Duodenal mucosa (tissue), 2 donors: ENCODE measurements around the gene TRIM44.
"Not testable (repeated sequence)": the region's sequence is repeated elsewhere in the genome, so short reads cannot be mapped to it uniquely, and the experiment has no call there.

Experiments used
- H3K27ac ChIP-seq: one replicate; pipeline ENCODE4 v1.7.0; 2013; ENCODE audit warnings: low read depth, low read length
- H3K27me3 ChIP-seq, 2 donors: one replicate each; pipeline ENCODE4 v1.7.0; 2013; ENCODE audit warnings: low read length in 2 of 2, control low read depth in 1 of 2; ENCODE audit not compliant: insufficient read depth in 2 of 2, control insufficient read depth in 1 of 2
- H3K36me3 ChIP-seq, 2 donors: one replicate each; pipeline ENCODE4 v1.7.0; 2013; ENCODE audit warnings: low read length in 2 of 2, control low read depth in 1 of 2; ENCODE audit not compliant: insufficient read depth in 2 of 2, control insufficient read depth in 1 of 2
- H3K4me1 ChIP-seq, 2 donors: one replicate each; pipeline ENCODE4 v1.7.0; 2013; ENCODE audit warnings: low read length in 2 of 2, control low read depth in 1 of 2; ENCODE audit not compliant: insufficient read depth in 2 of 2, control insufficient read depth in 1 of 2
- H3K4me3 ChIP-seq, 2 donors: one replicate each; pipeline ENCODE4 v1.7.0; 2013; ENCODE audit warnings: low read length in 2 of 2, low read depth in 1 of 2
- H3K9ac ChIP-seq, 2 donors: one replicate each; pipeline ENCODE4 v1.7.0; 2013; ENCODE audit warnings: low read length in 2 of 2, low read depth in 1 of 2
- H3K9me3 ChIP-seq, 2 donors: one replicate each; pipeline ENCODE4 v1.7.0; 2013; ENCODE audit warnings: low read length in 2 of 2, control low read depth in 1 of 2; ENCODE audit not compliant: control insufficient read depth in 1 of 2

The TRIM44 gene

DNA sequence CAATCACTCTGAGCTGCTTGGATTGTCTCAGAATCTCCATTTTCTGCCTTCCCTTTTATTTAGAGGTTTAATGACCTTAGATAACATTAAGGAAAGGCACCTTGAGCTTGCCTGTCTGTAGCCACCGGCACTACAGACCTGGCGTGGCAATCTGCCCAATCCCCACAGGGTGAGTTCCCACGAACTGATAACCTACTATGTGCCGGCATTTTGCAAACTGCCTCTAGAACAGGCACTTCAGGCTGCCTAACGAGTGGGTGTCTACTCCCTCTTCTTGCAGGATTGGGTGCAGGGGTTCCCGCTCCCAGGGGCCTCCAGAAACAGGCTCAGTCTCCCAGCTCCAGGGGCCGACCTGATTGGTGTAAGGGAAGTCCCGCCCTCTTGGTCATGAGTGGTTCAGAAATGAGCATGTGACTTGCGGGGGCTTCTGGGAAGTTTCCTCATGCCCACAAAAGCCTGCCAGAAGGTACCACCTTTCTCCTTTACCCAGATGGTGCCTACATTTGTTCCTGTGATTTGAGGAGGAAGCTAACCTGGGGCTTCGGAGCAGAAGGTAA lies 161.2 kb downstream of the TRIM44 start:
- Histone ChIP-seq H3K36me3 (no peaks in the 10 kb centered on the region), H3K4me1 (peaks cover 0 to 9% of the 10 kb centered on the region in 2 donors), H3K9me3 (no peaks in the 10 kb centered on the region), H3K27me3 (no peaks in the 10 kb centered on the region), H3K4me3 (no peak overlapping the region), H3K9ac (no peak overlapping the region), H3K27ac (no peak overlapping the region)

DNA sequence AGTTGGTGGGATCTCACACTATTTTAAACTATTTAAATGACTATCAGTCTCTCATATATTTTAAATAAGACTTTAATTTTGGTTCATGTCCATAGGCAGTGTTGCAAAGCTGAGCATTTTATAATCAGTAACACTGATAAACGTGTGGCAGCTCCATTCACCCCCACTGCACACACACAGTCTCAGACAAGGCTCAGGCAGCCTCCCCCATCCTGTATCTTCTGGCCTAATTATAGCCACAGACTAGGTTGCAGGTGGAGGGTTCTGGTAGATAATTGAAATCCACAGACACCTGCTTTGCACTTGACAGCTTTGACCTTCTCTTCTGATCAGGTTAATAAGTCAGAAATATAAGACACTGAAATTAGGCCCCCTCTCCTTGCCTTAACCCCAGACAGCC lies 162.8 kb downstream of the TRIM44 start:
- H3K4me1 ChIP-seq, result peaks cover 0 to 9% of the 10 kb centered on the region in 2 donors
- H3K36me3 ChIP-seq, result no peaks in the 10 kb centered on the region
- no peaks in the 10 kb centered on the region for H3K9me3 ChIP-seq
- no peak overlapping the region for H3K9ac ChIP-seq
- H3K27me3 ChIP-seq, result no peaks in the 10 kb centered on the region
- no peak overlapping the region for H3K4me3 ChIP-seq
- no peak overlapping the region for H3K27ac ChIP-seq

DNA sequence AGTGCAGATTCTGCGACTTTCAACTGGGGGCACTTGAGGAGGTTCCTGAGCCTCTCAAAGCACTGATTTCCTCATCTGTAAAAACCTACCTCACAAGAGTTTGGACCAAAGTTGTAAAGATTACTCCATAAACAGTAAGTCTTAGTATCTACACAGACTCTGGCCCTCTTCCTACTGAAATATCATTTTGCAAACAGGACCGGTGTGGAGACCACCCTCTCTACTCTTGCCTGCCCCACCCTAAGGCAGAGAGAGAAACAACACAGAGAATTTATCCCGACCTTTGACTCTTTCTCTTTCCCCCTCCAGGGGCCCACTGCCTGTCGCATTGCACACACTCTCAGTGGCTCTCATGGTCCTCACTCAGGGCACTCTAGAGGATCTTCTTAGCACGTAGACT lies 163.4 kb downstream of the TRIM44 start:
- Histone ChIP-seq H3K9me3 (no peaks in the 10 kb centered on the region), H3K36me3 (no peaks in the 10 kb centered on the region), H3K4me3 (no peak overlapping the region), H3K9ac (no peak overlapping the region), H3K27me3 (no peaks in the 10 kb centered on the region), H3K27ac (no peak overlapping the region), H3K4me1 (peaks cover 0 to 9% of the 10 kb centered on the region in 2 donors)

DNA sequence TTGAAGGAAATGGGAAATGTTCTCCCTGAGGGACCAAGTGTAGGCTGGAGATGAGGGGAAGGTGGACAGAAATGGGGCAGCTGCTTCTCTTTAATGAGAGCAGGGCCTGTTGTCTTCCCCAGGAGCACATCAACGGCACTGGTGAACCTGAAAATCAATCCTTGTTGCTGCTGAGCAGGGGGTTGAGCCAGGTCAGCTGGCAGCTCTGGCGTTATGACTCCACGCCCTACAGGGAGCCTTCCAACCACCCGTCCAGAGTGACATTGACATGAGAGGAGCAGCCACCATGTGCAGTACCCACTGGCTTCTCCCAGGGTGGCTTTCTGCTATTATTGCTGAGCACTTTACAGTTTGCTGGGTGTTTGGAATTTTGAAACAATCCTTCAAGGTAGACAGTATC lies 164.4 kb downstream of the TRIM44 start:
- H3K4me1 ChIP-seq, result peaks cover 0 to 8% of the 10 kb centered on the region in 2 donors
- H3K9ac ChIP-seq, result no peak overlapping the region
- H3K9me3 ChIP-seq, result no peaks in the 10 kb centered on the region
- no peak overlapping the region for H3K4me3 ChIP-seq
- no peaks in the 10 kb centered on the region for H3K36me3 ChIP-seq
- H3K27ac ChIP-seq, result no peak overlapping the region
- H3K27me3 ChIP-seq, result no peaks in the 10 kb centered on the region

DNA sequence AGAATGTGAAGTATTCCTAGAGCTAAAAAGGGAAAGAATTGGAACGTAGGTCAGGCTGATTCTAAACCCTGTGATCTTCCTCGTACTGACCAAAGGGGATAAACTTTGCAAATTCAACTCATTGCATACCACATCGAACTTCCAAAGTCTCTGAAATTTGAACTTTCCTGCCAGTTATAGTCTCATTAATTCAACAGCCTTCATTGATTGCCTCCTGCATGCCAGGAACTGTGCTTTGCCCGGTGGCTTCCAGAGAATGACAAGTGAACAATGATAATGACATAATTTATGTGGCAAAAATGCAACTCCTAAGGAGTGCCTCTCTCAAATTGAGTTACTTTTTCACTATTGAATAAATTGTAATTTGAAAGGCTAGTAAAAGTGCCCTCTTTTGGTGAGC lies 173.6 kb downstream of the TRIM44 start:
- Histone ChIP-seq H3K9me3 (no peaks in the 10 kb centered on the region), H3K27me3 (no peaks in the 10 kb centered on the region), H3K4me1 (no peaks in the 10 kb centered on the region), H3K36me3 (no peaks in the 10 kb centered on the region), H3K4me3 (no peak overlapping the region), H3K27ac (no peak overlapping the region), H3K9ac (no peak overlapping the region)

DNA sequence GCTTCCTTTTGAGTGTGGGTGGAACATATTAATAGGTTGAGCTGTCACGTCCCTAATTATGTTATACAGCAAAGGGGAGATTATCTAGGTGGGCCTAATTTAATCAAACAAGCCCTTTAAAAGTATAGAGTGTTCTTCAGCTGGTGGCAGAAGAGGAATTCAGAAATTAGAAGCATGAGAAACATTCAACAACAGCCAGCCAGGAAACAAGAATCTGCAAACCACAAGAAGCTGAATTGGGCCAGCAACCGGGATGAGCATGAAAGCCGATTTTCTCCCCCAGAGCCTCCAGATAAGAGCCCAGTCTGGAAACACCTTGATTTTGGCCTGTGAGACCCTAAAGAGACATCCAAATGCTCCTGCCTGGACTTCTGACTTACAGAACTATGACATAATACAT lies 175.5 kb downstream of the TRIM44 start:
- Histone ChIP-seq H3K36me3 (no peaks in the 10 kb centered on the region), H3K4me1 (peaks cover 0 to 3% of the 10 kb centered on the region in 2 donors), H3K27me3 (no peaks in the 10 kb centered on the region), H3K4me3 (no peak overlapping the region), H3K27ac (no peak overlapping the region), H3K9me3 (no peaks in the 10 kb centered on the region), H3K9ac (no peak overlapping the region)

DNA sequence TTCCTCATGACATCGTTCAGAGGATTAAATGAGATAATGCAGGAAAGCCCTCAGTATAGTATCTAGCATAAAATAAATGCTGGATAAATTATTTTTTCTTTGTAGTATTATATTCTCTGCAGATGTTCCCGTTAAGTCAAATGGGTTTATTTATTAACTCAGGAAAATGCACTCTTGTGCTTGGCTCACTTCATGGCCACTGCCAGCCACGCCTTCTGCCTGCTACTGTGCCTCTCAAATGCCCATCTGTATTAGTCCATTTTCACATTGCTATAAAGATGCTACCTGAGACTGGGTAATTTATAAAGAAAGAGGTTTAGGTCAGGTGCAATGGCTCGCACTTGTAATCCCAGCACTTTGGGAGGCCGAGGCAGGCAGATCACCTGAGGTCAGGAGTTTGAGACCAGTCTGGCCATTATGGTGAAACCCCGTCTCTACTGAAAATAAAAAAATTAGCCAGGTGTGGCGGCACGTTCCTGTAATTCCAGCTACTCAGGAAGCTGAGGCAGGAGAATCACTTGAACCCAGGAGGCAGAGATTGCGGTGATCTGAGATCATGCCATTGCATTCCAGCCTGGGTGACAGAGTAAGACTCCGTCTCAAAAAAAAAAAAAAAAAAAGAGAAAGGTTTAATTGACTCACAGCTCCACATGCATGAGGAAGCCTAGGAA lies 176.3 kb downstream of the TRIM44 start:
- not testable (repeated sequence) for H3K4me3 ChIP-seq, H3K4me1 ChIP-seq, H3K9me3 ChIP-seq, H3K9ac ChIP-seq, H3K27me3 ChIP-seq, H3K27ac ChIP-seq, H3K36me3 ChIP-seq

DNA sequence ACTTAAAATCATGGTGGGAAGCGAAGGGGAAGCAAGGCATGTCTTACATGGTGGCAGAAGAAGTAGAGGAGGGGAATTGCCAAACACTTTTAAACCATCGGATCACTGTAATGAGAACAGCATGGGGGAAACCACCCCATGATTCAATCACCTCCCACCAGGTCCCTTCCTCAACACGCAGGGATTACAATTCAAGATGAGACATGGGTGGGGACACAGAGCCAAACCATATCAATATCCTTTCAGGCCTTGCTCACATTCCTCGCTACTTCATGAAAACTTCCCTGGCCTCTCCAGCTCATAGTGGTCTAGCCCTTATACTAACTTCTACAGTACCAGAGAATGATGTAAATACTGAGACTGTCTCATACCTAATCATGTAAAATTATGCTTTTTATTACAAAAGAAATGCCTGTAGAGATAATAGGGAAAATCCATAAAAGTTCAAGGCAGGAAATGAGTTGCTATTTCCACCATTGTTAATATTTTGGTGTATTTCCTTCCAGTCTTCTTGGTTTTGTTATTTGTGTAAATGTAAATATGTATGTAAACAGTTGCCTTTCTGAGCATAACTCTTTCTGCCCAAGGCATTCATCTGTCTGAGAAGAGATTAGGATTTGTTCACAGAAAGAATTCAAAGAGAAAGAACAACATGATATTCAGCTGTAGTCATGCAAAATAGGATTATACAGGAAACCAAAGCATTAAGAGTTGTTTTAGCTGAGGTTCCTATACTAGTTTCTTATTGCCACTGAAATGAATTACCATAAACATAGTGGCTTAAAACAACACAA lies 177.0 kb downstream of the TRIM44 start:
- H3K9ac ChIP-seq, result no peak overlapping the region
- no peaks in the 10 kb centered on the region for H3K9me3 ChIP-seq
- no peak overlapping the region for H3K27ac ChIP-seq
- H3K27me3 ChIP-seq, result no peaks in the 10 kb centered on the region
- no peak overlapping the region for H3K4me3 ChIP-seq
- no peaks in the 10 kb centered on the region for H3K36me3 ChIP-seq
- peaks cover 4 to 9% of the 10 kb centered on the region in 2 donors for H3K4me1 ChIP-seq

DNA sequence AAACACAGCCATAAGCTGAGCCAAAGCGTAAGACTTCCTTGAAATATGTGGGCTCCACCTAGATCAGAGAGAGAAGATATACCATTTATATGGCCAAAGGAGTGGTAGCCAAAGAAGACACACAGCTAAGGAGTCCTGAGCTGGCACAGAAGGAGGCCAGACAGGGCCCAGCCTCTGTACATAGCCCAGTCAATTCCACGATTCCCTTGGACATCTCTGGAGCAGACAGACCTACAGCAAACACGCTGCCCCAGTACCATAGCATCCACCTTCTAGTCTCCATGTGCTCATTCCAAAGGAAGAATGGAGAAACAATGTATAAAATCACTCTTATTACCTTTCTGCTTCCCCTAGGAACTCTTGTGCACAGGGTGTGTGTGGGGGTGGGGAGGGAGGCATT lies 179.2 kb downstream of the TRIM44 start:
- H3K4me3 ChIP-seq, result no peak overlapping the region
- no peaks in the 10 kb centered on the region for H3K9me3 ChIP-seq
- H3K27ac ChIP-seq, result no peak overlapping the region
- no peaks in the 10 kb centered on the region for H3K36me3 ChIP-seq
- peaks cover 12 to 14% of the 10 kb centered on the region in 2 donors for H3K4me1 ChIP-seq
- H3K9ac ChIP-seq, result no peak overlapping the region
- no peaks in the 10 kb centered on the region for H3K27me3 ChIP-seq

DNA sequence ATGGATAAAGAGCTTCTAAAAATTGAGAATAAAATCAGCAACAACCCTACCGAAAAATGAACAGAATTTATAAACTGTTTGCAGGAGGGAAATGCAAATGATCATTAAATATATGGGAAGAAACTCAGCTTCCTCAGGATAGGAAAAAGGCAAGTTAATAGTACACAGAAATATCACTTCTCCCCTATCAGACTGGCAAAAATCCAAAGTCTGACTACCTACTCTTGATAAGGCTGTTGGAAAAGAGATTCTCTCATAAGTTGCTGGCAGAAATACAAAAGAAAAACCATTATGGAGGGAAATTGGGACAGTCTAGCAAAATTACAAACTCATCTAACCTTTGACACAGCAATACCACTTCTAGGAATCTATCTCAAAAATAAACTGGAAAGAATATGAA lies 180.4 kb downstream of the TRIM44 start:
- Histone ChIP-seq H3K9me3 (no peaks in the 10 kb centered on the region), H3K36me3 (no peaks in the 10 kb centered on the region), H3K27me3 (peaks cover 0 to 6% of the 10 kb centered on the region in 2 donors), H3K9ac (no peak overlapping the region), H3K4me1 (peaks cover 12 to 14% of the 10 kb centered on the region in 2 donors), H3K27ac (no peak overlapping the region), H3K4me3 (no peak overlapping the region)
